Measurements from ENCODE around the gene DYRK1B. TPM values are rescaled to one million over a fixed set of nuclear protein-coding genes. Genes with fewer than 3 reads are reported as not detected.

DYRK1B gene
- total and polyA plus RNA-seq, 2 experiments from 2014 or later = 6.5 to 8.6 TPM

DNA sequence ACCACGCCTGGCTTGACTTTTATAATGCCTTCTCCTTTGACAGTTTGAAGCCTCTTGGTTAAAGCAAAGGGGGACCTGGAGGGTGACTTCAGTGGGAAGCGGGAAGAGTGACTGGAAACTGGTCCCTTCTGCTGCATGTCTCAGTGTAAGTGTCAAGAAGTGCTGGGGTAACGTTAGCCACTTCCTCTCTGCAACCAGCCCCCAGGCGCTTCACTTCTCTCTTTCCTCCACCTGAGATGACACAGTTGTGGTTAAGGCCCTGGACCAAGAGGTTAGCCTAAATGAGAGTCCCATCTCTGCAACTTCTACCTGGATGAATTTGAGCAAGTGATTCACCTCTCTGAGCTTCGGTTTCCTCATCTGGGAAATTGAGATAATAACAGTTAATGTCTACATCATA, 39.0 kb downstream of the DYRK1B start:
- no peak for DNase-seq (ENCODE audit: low spot score)
- no peak overlapping the region for H3K27ac Mint-ChIP-seq
- Histone ChIP-seq H2AFZ (no peak overlapping the region), H3K36me3 (ENCODE audit: insufficient read depth) (no peaks in the 10 kb centered on the region), H3K27me3 (ENCODE audit: insufficient read depth) (no peaks in the 10 kb centered on the region), H3K27ac (ENCODE audit: low read depth) (no peak overlapping the region), H4K20me1 (replicated peaks; ENCODE audit: insufficient read depth) (no peaks in the 10 kb centered on the region), H3K79me2 (replicated peaks; ENCODE audit: insufficient read depth) (no peaks in the 10 kb centered on the region), H3K9me2 (ENCODE audit: insufficient read depth) (no peaks in the 10 kb centered on the region), H3F3A (replicated peaks; ENCODE audit: low read depth) (no peaks in the 10 kb centered on the region), H3K4me2 (no peak overlapping the region), H3K4me1 (ENCODE audit: insufficient read depth) (peaks cover 19% of the 10 kb centered on the region), H3K4me3 (no peak overlapping the region)
- TF ChIP-seq NANOG (IDR thresholded peaks at IDR 0.05; ENCODE audit: borderline replicate concordance) (no peak), JUNB (IDR thresholded peaks at IDR 0.05; ENCODE audit: unreplicated experiment) (no peak), ZNF331 (CRISPR knock-in tag; IDR thresholded peaks at IDR 0.05; ENCODE audit: low read depth) (no peak), STAT1 (IDR thresholded peaks at IDR 0.05; ENCODE audit: unreplicated experiment) (no peak), POLR2AphosphoS5 (IDR thresholded peaks at IDR 0.05; ENCODE audit: low read depth) (no peak)
- TF ChIP-seq, protein P1, sequence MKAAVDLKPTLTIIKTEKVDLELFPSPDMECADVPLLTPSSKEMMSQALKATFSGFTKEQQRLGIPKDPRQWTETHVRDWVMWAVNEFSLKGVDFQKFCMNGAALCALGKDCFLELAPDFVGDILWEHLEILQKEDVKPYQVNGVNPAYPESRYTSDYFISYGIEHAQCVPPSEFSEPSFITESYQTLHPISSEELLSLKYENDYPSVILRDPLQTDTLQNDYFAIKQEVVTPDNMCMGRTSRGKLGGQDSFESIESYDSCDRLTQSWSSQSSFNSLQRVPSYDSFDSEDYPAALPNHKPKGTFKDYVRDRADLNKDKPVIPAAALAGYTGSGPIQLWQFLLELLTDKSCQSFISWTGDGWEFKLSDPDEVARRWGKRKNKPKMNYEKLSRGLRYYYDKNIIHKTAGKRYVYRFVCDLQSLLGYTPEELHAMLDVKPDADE (IDR thresholded peaks at IDR 0.05) = no peak
- H3K4me1 Mint-ChIP-seq = peaks cover 26% of the 10 kb centered on the region
- H3K27me3 Mint-ChIP-seq (ENCODE audit: insufficient read depth, low read depth, poor library complexity) = no peaks in the 10 kb centered on the region
- no peaks in the 10 kb centered on the region for H3K36me3 Mint-ChIP-seq (ENCODE audit: low read depth)
- no peak overlapping the region for H3K4me3 Mint-ChIP-seq
- H3K9me3 Mint-ChIP-seq = no peaks in the 10 kb centered on the region; the same call in 2 of the 3 replicates
- ATAC-seq = no peak

DNA sequence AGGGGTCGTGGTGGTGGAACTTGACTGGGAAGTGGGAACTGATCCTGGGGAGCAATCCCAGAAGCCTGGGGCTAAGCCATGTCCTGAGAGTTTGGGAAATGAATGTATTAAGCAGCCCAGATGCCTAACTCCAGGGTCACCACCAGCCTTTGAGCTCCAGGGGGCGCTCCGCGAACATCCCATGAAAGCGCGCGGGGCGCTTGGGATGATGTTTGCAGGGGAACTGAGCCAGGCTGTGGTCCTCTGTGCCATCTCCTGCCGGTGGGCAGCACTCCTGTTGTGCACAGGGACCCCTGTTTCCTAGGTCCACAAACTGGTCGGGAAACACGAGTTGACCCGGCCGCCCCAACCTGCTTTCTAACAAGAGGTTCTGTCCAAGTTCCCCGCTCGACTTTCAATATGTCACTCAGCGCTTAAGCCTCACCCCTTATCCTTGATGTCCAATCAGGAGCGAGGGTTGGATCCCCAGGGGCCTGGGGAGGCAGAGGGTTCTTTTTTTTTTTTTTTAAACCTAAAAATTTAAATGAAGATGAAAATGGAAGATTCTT, 40.9 kb downstream of the DYRK1B start:
- TF ChIP-seq POLR2AphosphoS5 (IDR thresholded peaks at IDR 0.05; ENCODE audit: low read depth) (0 out of 2 replicates have a peak, but pooled peaks have one; percentile 26), CREB1 (CRISPR knock-in tag; IDR thresholded peaks at IDR 0.05; ENCODE audit: low read depth) (no peak), EZH2 (IDR thresholded peaks at IDR 0.05; ENCODE audit: low read depth, unreplicated experiment) (no peak), ZNF331 (CRISPR knock-in tag; IDR thresholded peaks at IDR 0.05; ENCODE audit: low read depth) (no peak)
- TF ChIP-seq, protein P2, sequence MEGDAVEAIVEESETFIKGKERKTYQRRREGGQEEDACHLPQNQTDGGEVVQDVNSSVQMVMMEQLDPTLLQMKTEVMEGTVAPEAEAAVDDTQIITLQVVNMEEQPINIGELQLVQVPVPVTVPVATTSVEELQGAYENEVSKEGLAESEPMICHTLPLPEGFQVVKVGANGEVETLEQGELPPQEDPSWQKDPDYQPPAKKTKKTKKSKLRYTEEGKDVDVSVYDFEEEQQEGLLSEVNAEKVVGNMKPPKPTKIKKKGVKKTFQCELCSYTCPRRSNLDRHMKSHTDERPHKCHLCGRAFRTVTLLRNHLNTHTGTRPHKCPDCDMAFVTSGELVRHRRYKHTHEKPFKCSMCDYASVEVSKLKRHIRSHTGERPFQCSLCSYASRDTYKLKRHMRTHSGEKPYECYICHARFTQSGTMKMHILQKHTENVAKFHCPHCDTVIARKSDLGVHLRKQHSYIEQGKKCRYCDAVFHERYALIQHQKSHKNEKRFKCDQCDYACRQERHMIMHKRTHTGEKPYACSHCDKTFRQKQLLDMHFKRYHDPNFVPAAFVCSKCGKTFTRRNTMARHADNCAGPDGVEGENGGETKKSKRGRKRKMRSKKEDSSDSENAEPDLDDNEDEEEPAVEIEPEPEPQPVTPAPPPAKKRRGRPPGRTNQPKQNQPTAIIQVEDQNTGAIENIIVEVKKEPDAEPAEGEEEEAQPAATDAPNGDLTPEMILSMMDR (conservative IDR thresholded peaks at IDR 0.05; ENCODE audit: low read depth in 2 of 2) = peak; percentile 88 to 96
- H3K9me2 ChIP-seq (ENCODE audit: insufficient read depth) = no peaks in the 10 kb centered on the region
- H3K27ac ChIP-seq (ENCODE audit: low read depth) = no peak overlapping the region
- H3K27ac Mint-ChIP-seq = peak overlapping the region; percentile 39; the same call in 1 of the 2 replicates
- no peaks in the 10 kb centered on the region for H3K27me3 ChIP-seq (ENCODE audit: insufficient read depth)
- peaks cover 19% of the 10 kb centered on the region for H3K4me1 ChIP-seq (ENCODE audit: insufficient read depth)
- no peaks in the 10 kb centered on the region for H3K79me2 ChIP-seq (replicated peaks; ENCODE audit: insufficient read depth)
- no peaks in the 10 kb centered on the region for H4K20me1 ChIP-seq (replicated peaks; ENCODE audit: insufficient read depth)
- H3K4me3 ChIP-seq = peak overlapping the region; percentile 62
- H3K27me3 Mint-ChIP-seq (ENCODE audit: insufficient read depth, low read depth, poor library complexity) = peaks cover 2% of the 10 kb centered on the region
- no peaks in the 10 kb centered on the region for H3F3A ChIP-seq (replicated peaks; ENCODE audit: low read depth)
- peak; percentile 93 for ATAC-seq
- peak overlapping the region; percentile 60; the same call in 1 of the 2 replicates for H2AFZ ChIP-seq
- peak overlapping the region; percentile 70 for H3K4me2 ChIP-seq
- no peaks in the 10 kb centered on the region for H3K36me3 Mint-ChIP-seq (ENCODE audit: low read depth)
- no peaks in the 10 kb centered on the region for H3K36me3 ChIP-seq (ENCODE audit: insufficient read depth)
- peak; percentile 93 for DNase-seq (ENCODE audit: low spot score)
- peak overlapping the region; percentile 72 for H3K4me3 Mint-ChIP-seq
- H3K9me3 Mint-ChIP-seq = no peaks in the 10 kb centered on the region; the same call in 2 of the 3 replicates
- H3K4me1 Mint-ChIP-seq = peaks cover 26% of the 10 kb centered on the region

All from GM23338 (cell line).